AG04450 (cell line): ENCODE results near the gene LLCFC1. TPM values are rescaled to one million over a fixed set of nuclear protein-coding genes. Genes with fewer than 3 reads are reported as not detected.

Source experiments
- CTCF ChIA-PET: fragments of 300-600, 350-600 bp; formaldehyde crosslinking; extraction: SDS; loops from one replicate; lab custom pipeline; 2022; ENCODE audit warnings: antibody characterized with exemption, inconsistent platforms; lab: Charles Lee
- POLR2A ChIA-PET: fragments of 350-600 bp; formaldehyde crosslinking; extraction: SDS; loops from one replicate; lab custom pipeline; 2021; ENCODE audit warnings: antibody characterized with exemption, inconsistent platforms; lab: Yijun Ruan, JAX
- DNase-seq: peaks from one replicate; pipeline ENCODE4 v3.0.0-alpha.2; 2011; ENCODE audit warnings: low read depth, low spot score
- H3K27ac ChIP-seq: one replicate; pipeline ENCODE4 v1.5.1; 2012; ENCODE audit warnings: low read depth, low read length, control low read depth
- H3K27me3 ChIP-seq: one replicate; pipeline ENCODE4 v1.6.0; 2012; ENCODE audit warnings: low read length; ENCODE audit not compliant: control insufficient read depth, insufficient read depth
- H3K4me3 ChIP-seq: 2 replicates; pipeline ENCODE4 v1.5.1; 2011; ENCODE audit warnings: mild to moderate bottlenecking, low read depth, low read length, control low read depth
- H3K9me3 ChIP-seq: 2 replicates; pipeline ENCODE4 v1.5.1; 2012; ENCODE audit warnings: low read length; ENCODE audit not compliant: control insufficient read depth, insufficient read depth
- CTCF ChIP-seq: IDR thresholded peaks from 2 replicates; pipeline ENCODE4 v1.5.1; 2011; ENCODE audit warnings: low read depth, low read length, control low read depth, inconsistent platforms
- polyA plus RNA-seq: library from polyadenylated mRNA; depleted of rRNA; stranded (reverse); fragments of >200 nt; gene quantifications from 2 replicates; pipeline ENCODE4 v1.2.3, GENCODE V29; 2011

Gene LLCFC1
- polyA plus RNA-seq, 1 experiment, result not detected

- Histone ChIP-seq H3K27me3 (no peaks in the 10 kb centered on the region), H3K27ac (no peak overlapping the region), H3K9me3 (peaks cover 12% of the 10 kb centered on the region), H3K4me3 (no peak overlapping the region)
- DNase-seq, result no peak
- CTCF ChIA-PET, result interaction anchor here (0.7 kb wide), 1 partner anchor 515 kb away, joined by 3 read pairs; no protein-coding TSS in a partner anchor
- POLR2A ChIA-PET, result no interaction called here
- TF ChIP-seq CTCF, result no peak
These were observed 29.3 kb upstream of the LLCFC1 start for GRCh38 chr7:142910031-142910433.

GRCh38 chr7:142910481-142910880 is 28.8 kb upstream of the LLCFC1 start:
- Histone ChIP-seq H3K27me3 (no peaks in the 10 kb centered on the region), H3K27ac (no peak overlapping the region), H3K4me3 (no peak overlapping the region), H3K9me3 (peaks cover 12% of the 10 kb centered on the region)
- no peak for TF ChIP-seq CTCF
- POLR2A ChIA-PET, result no interaction called here
- CTCF ChIA-PET, result no interaction called here
- no peak for DNase-seq

GRCh38 chr7:142913051-142913450 is 26.2 kb upstream of the LLCFC1 start:
- H3K4me3 ChIP-seq, result no peak overlapping the region
- H3K27ac ChIP-seq, result no peak overlapping the region
- TF ChIP-seq CTCF, result no peak
- DNase-seq, result no peak
- H3K9me3 ChIP-seq, result peaks cover 12% of the 10 kb centered on the region
- ChIA-PET POLR2A (no interaction called here), CTCF (no interaction called here)
- no peaks in the 10 kb centered on the region for H3K27me3 ChIP-seq

- TF ChIP-seq CTCF, result no peak
- H3K9me3 ChIP-seq, result peaks cover 12% of the 10 kb centered on the region
- DNase-seq, result no peak
- no peak overlapping the region for H3K27ac ChIP-seq
- CTCF ChIA-PET, result no interaction called here
- H3K27me3 ChIP-seq, result no peaks in the 10 kb centered on the region
- H3K4me3 ChIP-seq, result no peak overlapping the region
- POLR2A ChIA-PET, result no interaction called here
These were observed 25.7 kb upstream of the LLCFC1 start for GRCh38 chr7:142913566-142913965.

- peaks cover 8% of the 10 kb centered on the region for H3K9me3 ChIP-seq
- TF ChIP-seq CTCF, result no peak
- ChIA-PET CTCF (no interaction called here), POLR2A (no interaction called here)
- no peaks in the 10 kb centered on the region for H3K27me3 ChIP-seq
- DNase-seq, result no peak
- H3K4me3 ChIP-seq, result no peak overlapping the region
- no peak overlapping the region for H3K27ac ChIP-seq
These were observed 25.2 kb upstream of the LLCFC1 start for GRCh38 chr7:142914121-142914520.
